ENCODE data around the gene CCND2. TPM values are rescaled to one million over a fixed set of nuclear protein-coding genes. Genes with fewer than 3 reads are reported as not detected.
A peak's percentile ranks its signal among the peaks of the same experiment; 100 is the strongest.

CCND2 gene
- total RNA-seq = 10 to 100 TPM; 43.3 to 72.8 (median 53.7) TPM

DNA sequence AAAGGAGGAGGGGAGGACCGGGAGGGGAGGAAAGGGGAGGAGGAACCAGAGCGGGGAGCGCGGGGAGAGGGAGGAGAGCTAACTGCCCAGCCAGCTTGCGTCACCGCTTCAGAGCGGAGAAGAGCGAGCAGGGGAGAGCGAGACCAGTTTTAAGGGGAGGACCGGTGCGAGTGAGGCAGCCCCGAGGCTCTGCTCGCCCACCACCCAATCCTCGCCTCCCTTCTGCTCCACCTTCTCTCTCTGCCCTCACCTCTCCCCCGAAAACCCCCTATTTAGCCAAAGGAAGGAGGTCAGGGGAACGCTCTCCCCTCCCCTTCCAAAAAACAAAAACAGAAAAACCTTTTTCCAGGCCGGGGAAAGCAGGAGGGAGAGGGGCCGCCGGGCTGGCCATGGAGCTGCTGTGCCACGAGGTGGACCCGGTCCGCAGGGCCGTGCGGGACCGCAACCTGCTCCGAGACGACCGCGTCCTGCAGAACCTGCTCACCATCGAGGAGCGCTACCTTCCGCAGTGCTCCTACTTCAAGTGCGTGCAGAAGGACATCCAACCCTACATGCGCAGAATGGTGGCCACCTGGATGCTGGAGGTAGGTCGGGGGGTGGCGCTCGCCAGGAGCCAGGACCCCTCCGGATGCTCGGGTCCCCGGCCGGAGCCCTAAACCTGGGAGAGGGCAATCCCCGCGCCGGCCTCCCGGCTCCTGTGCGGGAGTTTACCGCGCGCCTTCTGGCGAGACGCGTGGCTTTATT, at the start of gene CCND2:
Gene CCND2 (plus strand): TSS at position 111 of the 744 bp plus-strand sequence. CDS start 279 bp downstream, at position 390.
- H3K27me3 ChIP-seq = peaks cover 0 to 38% of the 10 kb centered on the region in 2 donors
- H3K9me3 ChIP-seq = no peaks in the 10 kb centered on the region
- TF ChIP-seq POLR2AphosphoS5 (IDR thresholded peaks at IDR 0.05) (peak; percentile 62 to 91 (median 89)), POLR2A (IDR thresholded peaks at IDR 0.05) (peak; percentile 84)
- TF ChIP-seq, protein P1, sequence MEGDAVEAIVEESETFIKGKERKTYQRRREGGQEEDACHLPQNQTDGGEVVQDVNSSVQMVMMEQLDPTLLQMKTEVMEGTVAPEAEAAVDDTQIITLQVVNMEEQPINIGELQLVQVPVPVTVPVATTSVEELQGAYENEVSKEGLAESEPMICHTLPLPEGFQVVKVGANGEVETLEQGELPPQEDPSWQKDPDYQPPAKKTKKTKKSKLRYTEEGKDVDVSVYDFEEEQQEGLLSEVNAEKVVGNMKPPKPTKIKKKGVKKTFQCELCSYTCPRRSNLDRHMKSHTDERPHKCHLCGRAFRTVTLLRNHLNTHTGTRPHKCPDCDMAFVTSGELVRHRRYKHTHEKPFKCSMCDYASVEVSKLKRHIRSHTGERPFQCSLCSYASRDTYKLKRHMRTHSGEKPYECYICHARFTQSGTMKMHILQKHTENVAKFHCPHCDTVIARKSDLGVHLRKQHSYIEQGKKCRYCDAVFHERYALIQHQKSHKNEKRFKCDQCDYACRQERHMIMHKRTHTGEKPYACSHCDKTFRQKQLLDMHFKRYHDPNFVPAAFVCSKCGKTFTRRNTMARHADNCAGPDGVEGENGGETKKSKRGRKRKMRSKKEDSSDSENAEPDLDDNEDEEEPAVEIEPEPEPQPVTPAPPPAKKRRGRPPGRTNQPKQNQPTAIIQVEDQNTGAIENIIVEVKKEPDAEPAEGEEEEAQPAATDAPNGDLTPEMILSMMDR (IDR thresholded peaks at IDR 0.05) = no peak
- H3K36me3 ChIP-seq = no peaks in the 10 kb centered on the region
- no peaks in the 10 kb centered on the region for H3K4me1 ChIP-seq
- peak within 1 kb of the TSS; percentile 85 to 92 for H3K27ac ChIP-seq
- H3K4me3 ChIP-seq = peak within 1 kb of the TSS; percentile 62 to 83 (median 78)
- intact Hi-C loops (cut with DNase I; ENCODE audit: low total_unique reads) = no loop called here
- peak in 1 of 2 donors; percentile 86 for DNase-seq (ENCODE audit: low spot score in 2 of 2)

- Histone ChIP-seq H3K4me1 (no peaks in the 10 kb centered on the region), H3K4me3 (no peak overlapping the region), H3K27ac (no peak overlapping the region), H3K9me3 (no peaks in the 10 kb centered on the region), H3K27me3 (peaks cover 0 to 7% of the 10 kb centered on the region in 2 donors), H3K36me3 (no peaks in the 10 kb centered on the region)
- no peak for DNase-seq (ENCODE audit: low spot score in 2 of 2)
- TF ChIP-seq POLR2A (IDR thresholded peaks at IDR 0.05) (no peak), POLR2AphosphoS5 (IDR thresholded peaks at IDR 0.05) (no peak)
- TF ChIP-seq, protein P1 (IDR thresholded peaks at IDR 0.05) = no peak
- intact Hi-C loops (cut with DNase I; ENCODE audit: low total_unique reads) = no loop called here
Measured at GRCh38 chr12:4224206-4224889, 49.2 kb upstream of the CCND2 start.

- intact Hi-C loops (cut with DNase I; ENCODE audit: low total_unique reads) = no loop called here
- no peak for DNase-seq (ENCODE audit: low spot score in 2 of 2)
- H3K4me1 ChIP-seq = no peaks in the 10 kb centered on the region
- TF ChIP-seq POLR2AphosphoS5 (IDR thresholded peaks at IDR 0.05) (no peak), POLR2A (IDR thresholded peaks at IDR 0.05) (no peak)
- TF ChIP-seq, protein P1 (IDR thresholded peaks at IDR 0.05) = no peak
- H3K9me3 ChIP-seq = no peaks in the 10 kb centered on the region
- H3K27ac ChIP-seq = no peak overlapping the region
- H3K27me3 ChIP-seq = peaks cover 0 to 10% of the 10 kb centered on the region in 2 donors
- no peak overlapping the region for H3K4me3 ChIP-seq
- no peaks in the 10 kb centered on the region for H3K36me3 ChIP-seq
Measured at GRCh38 chr12:4225571-4225970, 48.0 kb upstream of the CCND2 start.

GRCh38 chr12:4227046-4227445, 46.5 kb upstream of the CCND2 start:
- intact Hi-C loops (cut with DNase I; ENCODE audit: low total_unique reads) = no loop called here
- DNase-seq (ENCODE audit: low spot score in 2 of 2) = no peak
- no peaks in the 10 kb centered on the region for H3K4me1 ChIP-seq
- TF ChIP-seq POLR2A (IDR thresholded peaks at IDR 0.05) (no peak), POLR2AphosphoS5 (IDR thresholded peaks at IDR 0.05) (no peak)
- TF ChIP-seq, protein P1 (IDR thresholded peaks at IDR 0.05) = no peak
- no peaks in the 10 kb centered on the region for H3K9me3 ChIP-seq
- H3K36me3 ChIP-seq = no peaks in the 10 kb centered on the region
- no peak overlapping the region for H3K27ac ChIP-seq
- peaks cover 0 to 10% of the 10 kb centered on the region in 2 donors for H3K27me3 ChIP-seq
- H3K4me3 ChIP-seq = no peak overlapping the region

DNA sequence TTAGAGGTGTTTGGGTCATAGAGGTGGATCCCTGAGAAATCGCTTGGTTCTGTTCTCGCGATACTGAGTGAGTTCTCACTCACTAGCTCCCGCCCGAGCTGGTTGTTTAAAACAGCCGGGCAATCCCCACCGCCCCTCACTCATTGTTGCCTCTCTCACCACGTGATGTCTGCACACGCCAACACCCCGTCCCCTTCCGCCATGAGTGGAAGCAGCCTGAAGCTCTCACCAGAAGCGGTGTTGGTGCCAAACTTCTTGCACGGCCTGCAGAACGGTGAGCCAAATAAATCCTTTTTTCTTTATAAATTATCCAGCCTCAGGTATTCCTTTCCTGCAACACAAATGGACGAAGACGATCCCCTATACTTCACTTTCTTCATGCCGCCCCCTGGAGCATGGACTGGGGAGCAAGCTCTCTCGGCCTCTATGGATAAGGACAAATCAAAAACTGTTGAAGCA, 45.4 kb upstream of the CCND2 start:
- Histone ChIP-seq H3K4me1 (no peaks in the 10 kb centered on the region), H3K4me3 (no peak overlapping the region), H3K27me3 (peaks cover 0 to 10% of the 10 kb centered on the region in 2 donors), H3K9me3 (no peaks in the 10 kb centered on the region), H3K27ac (no peak overlapping the region), H3K36me3 (no peaks in the 10 kb centered on the region)
- no peak for DNase-seq (ENCODE audit: low spot score in 2 of 2)
- TF ChIP-seq, protein P1 (IDR thresholded peaks at IDR 0.05) = no peak
- no peak for TF ChIP-seq POLR2AphosphoS5 (IDR thresholded peaks at IDR 0.05)
- intact Hi-C loops (cut with DNase I; ENCODE audit: low total_unique reads) = no loop called here

All from breast epithelium (tissue), 4 donors.